Measurements from ENCODE around the gene SEZ6.

DNA sequence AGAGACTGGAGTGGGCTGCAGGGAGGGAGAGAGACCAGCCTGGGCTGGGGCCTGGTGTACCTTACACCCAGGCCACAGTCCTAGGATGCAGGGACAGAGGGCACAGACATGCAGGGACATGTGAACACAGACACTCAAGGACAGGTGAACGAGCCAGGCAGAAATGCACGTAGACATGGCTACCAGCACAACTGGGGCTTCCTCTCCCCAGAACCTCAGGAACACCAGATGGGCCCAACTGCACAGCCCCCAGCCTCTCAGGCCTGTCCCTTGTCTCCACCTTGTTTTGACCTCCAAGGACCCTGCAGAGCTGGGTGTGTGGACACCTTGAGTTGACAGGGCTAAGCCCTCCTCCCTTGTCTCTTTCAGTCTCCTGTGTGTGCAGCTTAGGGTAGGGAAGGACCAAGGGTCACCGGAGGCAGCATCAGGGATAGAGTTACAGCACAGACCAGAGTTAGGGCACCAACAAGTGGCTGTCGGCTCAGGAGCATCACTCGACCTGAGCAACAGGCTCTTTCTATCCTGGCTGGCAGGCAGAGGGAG lies 9.2 kb downstream of the SEZ6 start:
- TF ChIP-seq, protein P1, sequence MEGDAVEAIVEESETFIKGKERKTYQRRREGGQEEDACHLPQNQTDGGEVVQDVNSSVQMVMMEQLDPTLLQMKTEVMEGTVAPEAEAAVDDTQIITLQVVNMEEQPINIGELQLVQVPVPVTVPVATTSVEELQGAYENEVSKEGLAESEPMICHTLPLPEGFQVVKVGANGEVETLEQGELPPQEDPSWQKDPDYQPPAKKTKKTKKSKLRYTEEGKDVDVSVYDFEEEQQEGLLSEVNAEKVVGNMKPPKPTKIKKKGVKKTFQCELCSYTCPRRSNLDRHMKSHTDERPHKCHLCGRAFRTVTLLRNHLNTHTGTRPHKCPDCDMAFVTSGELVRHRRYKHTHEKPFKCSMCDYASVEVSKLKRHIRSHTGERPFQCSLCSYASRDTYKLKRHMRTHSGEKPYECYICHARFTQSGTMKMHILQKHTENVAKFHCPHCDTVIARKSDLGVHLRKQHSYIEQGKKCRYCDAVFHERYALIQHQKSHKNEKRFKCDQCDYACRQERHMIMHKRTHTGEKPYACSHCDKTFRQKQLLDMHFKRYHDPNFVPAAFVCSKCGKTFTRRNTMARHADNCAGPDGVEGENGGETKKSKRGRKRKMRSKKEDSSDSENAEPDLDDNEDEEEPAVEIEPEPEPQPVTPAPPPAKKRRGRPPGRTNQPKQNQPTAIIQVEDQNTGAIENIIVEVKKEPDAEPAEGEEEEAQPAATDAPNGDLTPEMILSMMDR (IDR thresholded peaks at IDR 0.05), result no peak
- TF ChIP-seq SIN3A (IDR thresholded peaks at IDR 0.05; ENCODE audit: borderline replicate concordance, insufficient read depth, low read depth, low read length) (no peak), POLR2AphosphoS5 (IDR thresholded peaks at IDR 0.05; ENCODE audit: low read depth, low read length) (no peak)
- TF ChIP-seq, protein P2, sequence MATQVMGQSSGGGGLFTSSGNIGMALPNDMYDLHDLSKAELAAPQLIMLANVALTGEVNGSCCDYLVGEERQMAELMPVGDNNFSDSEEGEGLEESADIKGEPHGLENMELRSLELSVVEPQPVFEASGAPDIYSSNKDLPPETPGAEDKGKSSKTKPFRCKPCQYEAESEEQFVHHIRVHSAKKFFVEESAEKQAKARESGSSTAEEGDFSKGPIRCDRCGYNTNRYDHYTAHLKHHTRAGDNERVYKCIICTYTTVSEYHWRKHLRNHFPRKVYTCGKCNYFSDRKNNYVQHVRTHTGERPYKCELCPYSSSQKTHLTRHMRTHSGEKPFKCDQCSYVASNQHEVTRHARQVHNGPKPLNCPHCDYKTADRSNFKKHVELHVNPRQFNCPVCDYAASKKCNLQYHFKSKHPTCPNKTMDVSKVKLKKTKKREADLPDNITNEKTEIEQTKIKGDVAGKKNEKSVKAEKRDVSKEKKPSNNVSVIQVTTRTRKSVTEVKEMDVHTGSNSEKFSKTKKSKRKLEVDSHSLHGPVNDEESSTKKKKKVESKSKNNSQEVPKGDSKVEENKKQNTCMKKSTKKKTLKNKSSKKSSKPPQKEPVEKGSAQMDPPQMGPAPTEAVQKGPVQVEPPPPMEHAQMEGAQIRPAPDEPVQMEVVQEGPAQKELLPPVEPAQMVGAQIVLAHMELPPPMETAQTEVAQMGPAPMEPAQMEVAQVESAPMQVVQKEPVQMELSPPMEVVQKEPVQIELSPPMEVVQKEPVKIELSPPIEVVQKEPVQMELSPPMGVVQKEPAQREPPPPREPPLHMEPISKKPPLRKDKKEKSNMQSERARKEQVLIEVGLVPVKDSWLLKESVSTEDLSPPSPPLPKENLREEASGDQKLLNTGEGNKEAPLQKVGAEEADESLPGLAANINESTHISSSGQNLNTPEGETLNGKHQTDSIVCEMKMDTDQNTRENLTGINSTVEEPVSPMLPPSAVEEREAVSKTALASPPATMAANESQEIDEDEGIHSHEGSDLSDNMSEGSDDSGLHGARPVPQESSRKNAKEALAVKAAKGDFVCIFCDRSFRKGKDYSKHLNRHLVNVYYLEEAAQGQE (IDR thresholded peaks at IDR 0.05; ENCODE audit: insufficient read depth in 1 of 2, low read depth in 2 of 2, low read length in 1 of 2), result no peak

Measured in Panc1 (cell line).